NCI-H2171 treated with DMSO at 0.1 percent for 48 hours (cell line): Measurements from ENCODE around the gene C11orf91.
"Not testable (repeated sequence)": the region's sequence is repeated elsewhere in the genome, so short reads cannot be mapped to it uniquely, and the experiment has no call there.

Experiments used
- DNase-seq: peaks from one replicate; lab custom pipeline; 2025; lab: John Stamatoyannopoulos, UW

The C11orf91 gene

DNA sequence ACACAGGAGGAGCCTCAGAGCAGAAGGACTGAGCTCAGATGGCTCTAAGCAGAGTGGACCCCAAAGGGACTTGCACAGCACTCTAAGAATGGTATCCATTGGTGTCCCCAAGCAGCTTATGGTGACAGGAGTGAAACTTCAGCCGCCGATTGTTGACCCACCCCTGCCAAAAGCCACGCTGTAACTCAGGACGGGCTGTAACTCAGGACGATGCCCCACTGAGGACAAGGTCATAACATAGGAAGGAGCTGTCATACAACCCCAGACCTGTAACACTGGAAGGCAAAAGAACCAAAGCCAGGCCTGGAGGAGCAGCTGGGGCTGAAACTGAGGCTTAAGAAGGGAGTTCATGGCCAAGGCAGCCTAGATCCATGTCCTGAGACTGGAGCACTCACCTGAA lies 21.4 kb upstream of the C11orf91 start:
- DNase-seq: no peak

DNA sequence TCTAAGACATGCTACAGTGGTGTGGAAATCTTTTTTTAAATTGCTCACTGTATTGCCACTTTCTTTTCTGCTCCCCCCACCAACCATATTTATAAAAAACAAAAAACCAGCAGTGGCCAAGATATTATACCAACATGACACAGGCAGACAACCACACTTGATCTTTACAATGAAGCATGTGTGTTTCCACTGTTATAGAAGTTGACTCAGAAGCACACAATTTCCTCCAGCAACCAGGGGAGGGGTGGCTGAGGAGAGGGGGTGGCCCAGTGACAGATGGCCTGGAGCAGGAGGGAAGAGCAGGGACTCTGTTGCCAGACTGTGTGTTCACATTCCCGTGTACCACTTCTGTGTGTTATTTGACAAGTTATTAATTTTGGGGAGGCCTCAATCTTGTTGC lies 20.8 kb upstream of the C11orf91 start:
- DNase-seq: peak; percentile 89

DNA sequence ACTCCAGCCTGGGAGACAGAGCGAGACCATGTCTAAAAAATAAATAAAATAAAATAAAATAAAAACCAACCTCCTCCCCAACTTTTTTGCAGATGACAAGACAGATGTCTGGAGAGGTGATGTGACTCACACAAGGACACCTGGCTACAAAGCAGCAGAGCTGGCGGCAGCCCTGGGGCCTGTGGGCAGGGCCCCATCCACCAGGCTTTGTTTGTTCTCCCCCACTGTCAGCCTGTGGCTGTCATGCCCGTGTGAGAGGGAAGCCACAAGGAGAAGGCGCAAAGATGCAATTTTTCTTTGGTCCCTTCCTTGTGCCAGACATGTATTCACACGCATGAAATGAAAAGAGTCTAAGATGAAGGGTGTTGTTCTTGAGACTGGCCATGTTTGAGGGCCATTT lies 19.0 kb upstream of the C11orf91 start:
- DNase-seq: no peak

DNA sequence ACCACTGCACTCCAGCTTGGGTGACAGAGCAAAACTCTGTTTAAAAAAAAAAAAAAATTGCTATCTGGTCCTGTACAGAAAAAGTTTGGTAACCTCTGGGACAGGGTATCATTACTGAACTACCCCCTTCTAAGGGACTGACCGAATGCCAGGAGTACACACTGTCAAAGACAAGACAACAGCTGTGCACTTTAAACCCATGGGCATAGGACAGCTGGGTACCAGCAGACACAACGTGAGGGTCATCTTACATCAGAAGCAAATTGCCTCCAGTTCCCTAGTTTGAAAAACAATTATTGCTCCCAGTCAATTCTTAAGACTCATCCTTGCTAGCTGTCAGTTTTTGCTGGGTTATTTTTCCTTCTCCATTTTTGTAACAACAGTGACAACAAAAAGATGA lies 17.8 kb upstream of the C11orf91 start:
- DNase-seq: no peak

DNA sequence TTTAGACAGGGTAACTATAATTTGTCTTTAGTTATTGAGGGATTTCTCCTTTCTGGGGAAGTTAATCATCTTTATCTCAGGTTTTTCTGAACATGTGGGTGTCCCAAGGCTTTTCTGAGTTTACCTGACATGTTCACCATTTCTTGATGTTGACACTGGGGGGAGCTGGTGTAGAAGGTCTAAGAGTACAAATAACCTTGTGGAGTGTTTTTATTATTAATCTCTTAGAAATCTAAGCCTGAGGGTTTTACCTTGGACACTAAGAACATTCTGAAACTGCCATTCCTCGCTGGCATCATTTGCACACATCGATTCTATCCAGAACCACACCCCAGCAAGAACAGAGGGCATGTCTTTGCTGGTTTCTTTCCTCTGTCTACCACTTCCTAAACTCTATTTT lies 15.6 kb upstream of the C11orf91 start:
- DNase-seq: no peak

DNA sequence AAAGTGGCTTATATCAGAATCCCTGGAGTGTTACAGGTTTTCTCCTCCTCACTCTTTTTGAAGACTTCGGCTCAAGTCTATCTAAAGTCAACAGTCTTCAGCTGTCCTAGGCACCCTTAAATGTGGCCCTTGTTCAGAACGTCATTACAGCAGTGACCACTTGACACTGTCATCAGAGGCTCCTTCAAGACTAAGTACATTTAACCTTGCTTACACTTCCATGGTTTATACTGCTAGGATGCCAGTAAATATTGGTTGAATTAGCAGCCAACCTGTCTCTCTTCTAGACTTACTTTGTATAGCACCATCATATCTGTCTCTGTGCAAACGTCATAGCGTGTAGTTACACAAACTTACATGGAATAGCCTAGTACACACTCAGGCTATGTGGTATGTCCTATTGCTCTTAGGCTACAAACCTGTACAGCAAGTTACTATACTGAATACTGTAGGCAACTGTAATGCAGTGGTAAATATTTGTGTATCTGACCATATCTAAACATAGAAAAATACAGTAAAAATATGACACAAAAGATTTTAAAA lies 13.3 kb upstream of the C11orf91 start:
- DNase-seq: no peak

DNA sequence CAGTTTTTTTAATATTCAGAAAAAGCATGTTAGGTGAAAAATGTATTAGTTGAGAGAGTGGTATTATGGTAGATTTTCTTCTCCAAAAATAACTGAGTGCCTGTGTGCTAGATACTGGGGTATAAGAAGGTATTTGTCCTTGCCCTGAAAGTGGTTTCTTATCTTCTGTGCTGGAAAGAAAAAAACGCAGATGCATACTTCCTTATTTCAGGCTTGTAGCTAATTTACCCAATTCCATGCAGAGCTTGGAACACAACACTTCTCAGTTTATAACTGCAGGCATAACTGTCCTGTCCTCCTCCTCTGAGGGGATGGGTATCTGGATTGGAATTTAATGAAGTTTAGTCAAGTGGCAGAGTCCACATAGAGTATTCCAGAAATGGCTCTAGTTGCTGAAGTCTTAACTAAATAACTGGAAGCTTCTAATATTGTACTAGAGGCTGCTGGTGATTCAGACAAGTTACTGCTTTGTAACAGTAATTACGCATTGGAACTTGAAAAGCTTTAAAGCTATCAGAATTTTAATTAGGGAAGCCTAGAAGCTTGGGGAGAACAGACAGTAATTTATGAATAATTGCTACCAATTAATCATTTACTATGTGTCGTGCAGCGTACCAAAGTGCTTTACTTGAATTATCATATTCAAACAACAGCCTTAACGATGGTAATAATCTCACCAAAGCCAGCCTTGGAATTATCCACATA lies 12.7 kb upstream of the C11orf91 start:
- no peak for DNase-seq

DNA sequence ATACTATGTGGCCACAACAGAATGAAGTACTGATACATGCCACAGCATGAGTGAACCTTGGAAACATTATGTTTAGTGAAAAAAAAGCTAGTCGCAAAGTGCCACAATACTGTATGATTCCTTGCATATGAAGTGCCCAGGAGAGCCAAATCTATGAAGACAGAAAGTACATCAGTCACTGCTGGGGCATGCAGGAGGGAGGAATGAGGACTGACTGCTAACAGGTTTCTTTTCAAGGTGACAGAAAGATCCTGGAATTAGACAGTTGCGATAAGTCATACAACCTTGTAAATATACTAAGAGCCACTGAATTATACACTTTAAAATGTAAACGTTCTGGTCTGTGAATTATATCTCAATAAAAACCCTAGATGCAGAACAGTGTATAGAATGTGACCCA lies 11.8 kb upstream of the C11orf91 start:
- peak; percentile 83 for DNase-seq

DNA sequence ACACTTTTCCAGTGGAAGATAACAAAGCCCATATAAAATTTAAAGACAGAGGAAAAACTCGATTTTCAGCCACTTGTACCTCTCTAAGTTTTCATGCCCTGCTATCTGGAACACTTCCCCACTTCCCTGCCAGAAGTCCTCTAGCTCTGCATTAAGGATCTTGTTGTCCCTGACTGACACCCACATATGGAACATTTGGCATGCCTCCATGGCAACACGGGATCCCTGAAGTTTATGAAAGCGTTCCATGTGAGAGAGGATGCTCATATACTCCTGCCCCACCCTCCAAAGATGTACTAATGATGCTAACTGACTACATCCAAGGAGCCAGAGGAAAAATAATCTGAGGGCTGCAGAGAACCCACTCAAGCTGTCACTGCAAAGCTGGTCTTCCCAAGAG lies 8.8 kb upstream of the C11orf91 start:
- DNase-seq: peak; percentile 60

DNA sequence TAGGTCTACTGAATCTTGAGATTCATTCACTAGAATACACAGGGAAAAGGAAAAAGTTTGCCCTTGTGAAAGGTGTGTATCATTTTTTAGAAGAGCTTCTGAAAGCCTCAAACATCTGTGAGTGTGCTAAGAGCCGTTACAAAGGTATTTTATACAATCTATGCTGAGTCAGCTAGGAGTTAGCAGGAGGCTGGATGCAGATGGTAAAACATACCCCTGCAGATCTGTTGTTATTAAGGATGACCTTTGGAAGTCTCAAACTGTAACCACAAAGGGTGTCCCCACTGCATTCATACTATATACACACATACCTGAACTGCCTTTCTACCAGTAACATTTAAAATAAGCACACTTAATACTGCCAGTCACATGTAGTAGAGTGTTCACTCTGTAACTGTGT lies 8.4 kb upstream of the C11orf91 start:
- no peak for DNase-seq

DNA sequence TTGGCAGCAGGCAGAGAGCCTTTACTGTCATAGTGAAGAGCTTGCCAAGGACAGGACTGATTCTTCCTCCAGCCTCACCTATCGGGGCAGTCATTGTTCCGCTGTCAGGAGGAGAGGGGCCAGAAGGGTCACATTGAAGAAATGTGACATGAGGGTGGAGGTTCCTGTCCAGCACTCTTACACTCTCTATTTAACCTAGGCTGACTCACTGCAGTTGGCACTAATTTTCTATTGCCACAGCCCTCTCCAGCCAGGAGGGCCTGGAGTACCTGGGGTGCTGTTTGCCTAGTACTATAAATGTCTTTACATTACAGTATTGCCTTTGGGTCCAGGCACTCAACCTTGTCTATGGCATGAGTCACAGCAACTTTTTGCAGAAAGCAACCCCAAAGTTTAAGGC lies 7.2 kb upstream of the C11orf91 start:
- not testable (repeated sequence) for DNase-seq

DNA sequence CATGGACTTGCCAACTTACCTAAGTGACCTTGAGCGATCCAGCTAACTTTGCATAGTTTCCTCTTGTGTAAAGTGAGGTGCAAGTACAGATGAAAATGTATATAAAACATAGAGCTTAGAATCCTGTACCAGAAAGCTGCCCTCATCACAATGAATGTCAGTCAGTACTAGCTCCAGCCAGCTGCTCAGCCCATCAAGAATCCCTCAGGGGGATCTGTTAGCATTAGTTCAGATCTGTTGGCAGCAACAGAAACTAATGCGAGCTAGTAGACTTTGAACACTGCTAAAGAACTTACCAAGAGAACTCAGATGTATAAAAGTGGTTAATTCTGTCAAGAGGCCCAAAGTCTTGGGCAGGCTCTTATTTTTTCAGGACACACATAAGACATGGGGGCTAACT lies 6.3 kb upstream of the C11orf91 start:
- peak; percentile 54 for DNase-seq

DNA sequence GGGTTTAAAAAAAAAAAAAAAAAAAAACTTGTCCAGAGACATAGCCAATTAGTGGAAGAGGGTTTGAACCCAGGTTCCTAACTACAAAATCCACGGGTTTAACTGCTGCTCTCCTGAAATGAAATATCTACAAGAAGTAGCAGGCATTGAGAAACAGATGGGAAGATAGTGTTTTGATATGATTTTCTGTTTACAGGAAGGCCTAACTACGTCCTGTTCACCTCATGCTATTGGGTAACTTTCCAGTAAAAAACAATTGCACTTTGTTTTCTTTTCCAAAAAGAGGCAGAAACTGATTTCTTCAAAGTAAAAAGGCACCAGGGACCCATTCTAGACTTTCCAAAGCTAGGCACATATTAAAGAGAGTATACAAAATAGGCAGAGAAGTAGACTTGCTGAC lies 5.9 kb upstream of the C11orf91 start:
- no peak for DNase-seq

DNA sequence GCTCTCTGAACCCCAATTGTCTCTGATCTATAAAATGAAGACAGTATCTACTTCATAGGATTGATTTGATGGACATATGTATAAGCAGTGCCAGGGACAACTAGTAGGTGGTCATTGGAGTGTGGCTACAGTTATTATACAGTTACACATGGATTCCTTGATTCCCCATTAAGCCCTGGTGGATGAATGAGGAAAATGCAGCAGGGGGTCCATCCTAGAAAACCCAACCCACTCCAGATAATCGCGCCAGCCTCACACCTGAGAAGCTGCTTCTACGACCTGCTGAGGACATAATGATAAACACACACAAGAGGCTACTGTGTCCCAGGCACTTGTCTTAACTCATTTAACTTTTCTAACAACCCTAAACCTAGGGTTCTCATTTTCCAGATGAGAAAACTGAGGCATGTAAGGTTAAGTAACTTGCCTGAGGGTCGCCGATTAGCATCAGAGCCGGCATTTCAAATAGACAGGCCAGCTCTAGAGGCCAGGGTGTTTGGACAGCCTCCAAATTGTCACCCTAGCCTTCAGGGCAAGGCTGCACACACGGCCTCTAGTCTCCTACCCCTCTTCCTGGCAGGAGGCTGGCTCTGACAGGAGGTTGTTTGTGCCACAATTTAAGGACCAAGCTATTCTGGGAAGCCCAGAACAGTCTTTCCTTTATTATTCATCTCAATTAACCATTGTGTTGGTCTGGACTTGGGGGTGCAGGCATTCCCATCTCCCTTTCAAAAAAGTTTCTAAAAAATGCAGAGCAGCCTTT lies 3.8 kb upstream of the C11orf91 start:
- no peak for DNase-seq

DNA sequence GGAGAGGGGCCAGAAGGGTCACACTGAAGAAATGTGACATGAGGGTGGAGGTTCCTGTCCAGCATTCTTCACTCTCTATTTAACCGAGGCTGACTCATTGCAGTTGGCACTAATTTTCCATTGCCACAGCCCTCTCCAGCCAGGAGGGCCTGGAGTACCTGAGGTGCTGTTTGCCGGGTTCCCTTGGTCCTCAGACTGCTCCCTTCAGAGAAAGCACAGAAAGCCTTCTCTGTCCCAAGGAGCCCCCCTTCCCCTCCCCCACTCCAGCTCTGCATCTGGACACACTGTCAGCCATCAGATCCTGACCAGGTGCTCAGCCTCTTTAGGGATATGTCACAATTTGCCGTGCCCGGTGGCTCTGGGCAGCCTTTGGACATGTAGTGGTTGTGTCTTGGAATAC lies 3.2 kb upstream of the C11orf91 start:
- DNase-seq: no peak

DNA sequence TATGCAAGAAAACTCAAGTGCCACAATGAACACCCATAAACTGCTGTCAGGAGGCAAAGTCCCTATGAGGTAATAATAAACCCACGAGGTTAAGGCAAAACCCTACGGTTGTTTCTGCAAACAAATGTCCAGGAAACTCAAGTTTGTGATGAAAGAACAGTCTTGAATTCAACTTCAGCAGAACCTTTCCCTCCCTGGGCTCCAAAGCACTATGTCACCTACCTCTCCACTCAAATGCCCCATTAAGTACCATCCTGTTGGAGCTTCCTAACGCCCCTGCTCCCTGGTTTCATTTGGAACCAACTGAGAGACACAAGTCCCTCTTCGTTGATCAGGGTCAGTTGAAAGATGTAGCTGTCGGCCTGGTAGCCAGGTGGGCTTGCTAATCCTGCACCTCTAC lies 2.6 kb upstream of the C11orf91 start:
- no peak for DNase-seq

DNA sequence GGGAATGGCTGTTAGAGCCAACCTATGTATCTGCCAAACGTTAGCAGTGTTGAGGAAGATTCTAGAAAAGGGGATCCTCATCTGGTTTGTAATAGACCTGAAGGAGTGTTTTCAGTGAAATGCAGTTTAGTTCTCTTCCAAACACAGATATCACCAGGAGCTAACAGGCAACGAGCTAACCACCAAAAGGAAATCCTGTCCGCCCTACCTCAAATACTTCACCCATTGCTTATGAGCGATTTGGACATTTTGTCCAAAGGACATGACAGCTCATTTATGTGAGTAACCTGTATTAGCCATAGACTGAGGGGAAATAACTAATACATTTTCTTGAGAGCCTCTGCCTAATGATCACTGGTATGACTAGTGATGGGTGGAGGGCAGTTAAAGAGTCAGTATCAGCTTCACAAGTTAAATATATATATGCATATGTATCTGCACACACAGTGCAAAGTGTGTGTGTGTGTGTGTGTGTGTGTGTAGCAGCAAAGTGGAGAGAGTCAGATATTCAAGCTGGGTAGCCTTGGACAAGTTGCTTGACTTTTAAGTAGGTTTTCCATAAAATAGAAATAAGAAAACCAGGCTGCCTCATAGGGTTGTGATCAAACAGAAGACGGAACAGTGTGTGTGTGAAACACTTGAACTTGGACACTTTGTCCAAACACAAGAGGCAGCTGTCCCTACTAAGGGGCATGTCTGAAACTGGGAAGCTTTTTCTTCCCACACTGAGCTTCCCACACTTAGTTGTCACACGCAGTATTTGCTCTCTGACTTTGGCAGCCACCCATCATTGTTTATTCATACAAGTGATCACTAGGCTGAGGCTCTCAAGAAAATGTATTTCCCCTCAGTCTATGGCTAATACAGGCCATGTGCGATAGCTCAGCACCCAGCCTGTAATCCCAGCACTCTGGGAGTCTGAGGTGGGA lies 940 bp upstream of the C11orf91 start:
- no peak for DNase-seq

DNA sequence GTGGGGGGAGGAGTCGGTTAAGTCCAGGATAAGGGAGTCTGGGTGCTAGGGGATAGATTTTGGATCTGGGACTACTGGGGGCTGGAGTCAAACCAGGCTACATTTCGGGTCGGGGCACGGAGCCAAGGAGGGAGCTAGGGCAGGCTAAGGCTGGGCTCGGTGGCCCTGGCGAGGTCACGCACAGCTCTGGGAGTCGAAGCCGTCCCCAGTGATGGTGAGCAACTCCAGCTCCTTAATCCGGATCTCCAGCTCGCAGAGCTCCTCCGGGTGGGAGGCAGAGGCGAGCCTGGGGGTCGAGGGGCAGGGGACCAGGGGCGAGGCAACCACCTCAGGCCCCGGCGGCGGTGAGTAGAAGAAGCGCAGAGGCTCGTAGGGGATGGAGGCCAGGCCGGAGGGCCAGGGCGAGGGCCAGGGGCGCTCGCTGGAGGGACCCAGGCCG lies 544 bp downstream of the C11orf91 start:
- DNase-seq: no peak

DNA sequence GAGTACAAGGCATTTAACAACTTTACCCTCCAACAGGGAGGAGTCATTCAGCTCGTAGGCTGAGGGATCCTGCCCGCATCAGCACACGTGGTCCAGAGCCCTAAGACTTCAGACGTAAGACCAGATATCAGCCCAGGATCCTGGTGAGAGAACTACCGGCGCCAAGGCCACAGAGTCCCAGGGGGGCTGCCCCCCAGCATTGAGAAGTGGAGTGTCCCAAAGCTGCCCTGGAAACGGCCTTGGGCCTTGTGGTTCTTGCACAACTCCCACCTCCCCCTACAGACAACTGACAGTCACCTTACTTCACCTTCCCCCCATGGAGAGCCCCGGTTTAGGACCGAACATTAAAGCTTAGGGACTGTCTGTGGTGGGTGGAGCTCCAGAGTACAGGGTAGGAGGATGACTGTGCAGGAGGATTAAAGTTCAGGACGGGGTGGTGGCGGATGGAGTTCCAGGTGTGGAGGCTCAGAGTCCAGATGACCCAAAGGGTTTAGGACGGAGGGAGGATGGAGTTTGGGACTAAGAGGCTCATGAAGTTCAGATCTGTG lies 1.0 kb downstream of the C11orf91 start:
- DNase-seq: no peak

DNA sequence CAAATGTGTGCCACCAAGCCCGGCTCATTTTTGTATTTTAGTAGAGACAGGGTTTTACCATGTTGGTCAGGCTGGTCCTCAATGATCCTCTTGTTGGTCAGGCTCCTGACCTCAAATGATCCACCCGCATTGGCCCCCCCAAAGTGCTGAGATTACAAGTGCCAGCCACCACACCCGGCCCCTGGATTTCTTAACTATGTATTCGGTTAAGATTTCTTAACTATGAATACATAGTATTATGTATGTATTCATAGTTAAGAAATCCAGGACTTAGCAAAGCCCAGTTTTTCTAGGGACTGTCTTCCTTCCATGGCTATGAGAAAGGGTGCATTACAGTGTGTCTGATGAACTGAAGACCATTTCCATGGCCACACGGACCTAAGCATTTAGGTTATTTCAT lies 1.7 kb downstream of the C11orf91 start:
- DNase-seq: no peak

DNA sequence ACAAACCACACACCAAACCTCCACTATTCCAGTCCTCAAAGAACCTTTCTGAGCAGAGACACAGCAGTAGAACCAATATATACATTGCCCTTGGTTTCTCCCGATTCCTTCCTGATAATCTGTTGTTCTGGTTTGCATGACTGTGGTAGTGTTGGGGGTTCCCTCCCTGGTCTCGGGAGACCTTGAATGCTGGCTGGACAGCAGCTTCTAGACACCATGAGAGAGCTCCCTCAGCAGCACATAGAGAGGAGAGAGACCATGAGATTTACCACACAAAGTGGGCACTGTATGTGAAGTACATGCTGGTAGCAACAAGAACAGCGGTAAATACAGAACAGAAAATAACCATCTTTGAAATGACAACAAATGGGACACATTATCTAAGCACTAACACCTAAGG lies 2.6 kb downstream of the C11orf91 start:
- no peak for DNase-seq
